HG02642 (cell line): ENCODE results near the gene CHPT1.
"Not testable (repeated sequence)": the region's sequence is repeated elsewhere in the genome, so short reads cannot be mapped to it uniquely, and the experiment has no call there.

Source experiments
- ATAC-seq: cut with Tn5 transposase; IDR thresholded peaks from one replicate; pipeline ENCODE4 v1.9.1; 2021; ENCODE audit warnings: mild to moderate bottlenecking; ENCODE audit not compliant: unreplicated experiment, poor library complexity

CHPT1 gene

DNA sequence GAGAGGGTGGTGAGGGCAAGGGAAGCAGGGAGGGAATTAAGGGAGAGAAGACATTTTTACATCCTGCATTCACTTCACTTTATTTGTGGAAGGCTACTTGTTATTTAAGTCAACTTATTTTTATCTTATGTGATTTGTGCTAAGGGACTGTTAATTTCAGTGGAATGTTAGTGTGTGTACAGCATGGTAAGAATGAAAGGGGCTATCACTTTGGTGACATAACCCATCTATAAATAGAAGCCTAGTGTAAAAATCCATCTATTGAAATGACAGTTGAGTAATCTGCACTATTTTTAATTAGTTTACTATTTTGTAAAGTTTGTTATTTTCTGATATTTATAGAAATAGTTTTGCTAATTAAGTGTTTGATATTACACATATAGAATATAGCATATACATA lies 16.8 kb upstream of the CHPT1 start:
- no peak for ATAC-seq

GRCh38 chr12:101681627-101682026 lies 15.8 kb upstream of the CHPT1 start:
- ATAC-seq = not testable (repeated sequence)

DNA sequence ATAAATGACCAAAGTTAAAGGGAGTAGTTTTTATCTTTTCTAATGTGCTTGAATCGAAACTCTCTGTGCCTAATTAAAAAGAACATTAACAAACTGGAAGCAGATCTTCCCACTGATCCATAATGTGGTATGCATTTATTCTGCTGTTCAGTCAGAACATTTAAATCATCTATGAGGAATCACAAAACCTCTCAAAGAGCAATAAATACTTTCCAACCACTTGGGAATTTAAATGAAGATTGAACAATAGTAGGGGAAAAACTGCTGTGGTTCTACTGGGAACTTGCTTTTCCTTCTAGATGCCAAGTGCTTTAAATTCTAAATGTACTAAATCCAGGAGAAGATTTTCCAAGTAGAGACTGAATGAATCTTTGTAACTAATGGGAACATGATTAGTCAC lies 12.3 kb upstream of the CHPT1 start:
- no peak for ATAC-seq

- ATAC-seq = no peak
These were observed 11.3 kb upstream of the CHPT1 start for GRCh38 chr12:101686176-101686575.

DNA sequence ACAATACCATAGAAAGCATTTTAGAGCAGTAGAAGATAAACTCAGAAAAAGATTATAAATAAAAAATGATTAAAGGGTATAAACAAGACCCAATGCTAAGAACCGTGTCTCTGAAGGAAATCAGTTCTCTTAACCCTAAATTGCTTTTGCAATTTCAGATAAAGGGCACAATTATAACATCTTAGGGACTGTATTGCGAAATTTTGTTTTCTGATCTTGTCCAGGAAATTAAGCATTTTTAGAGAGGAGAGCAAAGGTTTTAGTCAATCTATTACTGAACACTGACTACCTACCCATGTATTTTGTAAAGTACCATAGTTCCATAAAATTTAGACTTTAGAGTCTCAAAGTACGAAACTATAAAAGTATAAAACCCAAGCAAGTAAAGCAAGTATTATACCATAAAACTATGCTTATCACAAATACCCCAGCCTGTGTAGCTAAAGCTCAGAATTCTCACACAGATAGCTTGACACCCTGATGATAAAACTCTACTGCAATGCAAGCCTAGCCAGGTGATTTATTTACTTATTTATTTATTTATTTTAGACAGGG lies 6.8 kb upstream of the CHPT1 start:
- ATAC-seq = no peak

- no peak for ATAC-seq
These were observed 5.8 kb upstream of the CHPT1 start for GRCh38 chr12:101691503-101692096.

GRCh38 chr12:101694297-101694848 lies 3.1 kb upstream of the CHPT1 start:
- no peak for ATAC-seq

DNA sequence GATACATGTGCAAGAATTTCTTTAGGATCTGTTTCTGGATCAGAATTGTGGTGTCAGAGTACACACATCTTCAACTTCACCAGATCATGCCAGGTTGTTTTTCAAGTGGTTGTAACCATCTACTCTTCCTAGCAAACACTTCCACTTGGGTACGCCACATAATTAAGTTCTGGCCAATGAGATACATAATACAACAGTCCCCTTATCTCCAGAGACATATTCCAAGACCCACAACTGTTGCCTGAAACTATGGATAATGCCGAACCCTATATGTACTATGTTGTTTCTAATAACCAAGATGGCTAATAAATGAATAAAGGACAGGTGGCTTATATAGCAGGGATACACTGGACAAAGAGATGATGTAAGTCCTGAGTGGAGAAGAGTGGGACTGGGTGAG lies 2.5 kb upstream of the CHPT1 start:
- no peak for ATAC-seq

- no peak for ATAC-seq
These were observed 1.7 kb upstream of the CHPT1 start for GRCh38 chr12:101695706-101696105.

DNA sequence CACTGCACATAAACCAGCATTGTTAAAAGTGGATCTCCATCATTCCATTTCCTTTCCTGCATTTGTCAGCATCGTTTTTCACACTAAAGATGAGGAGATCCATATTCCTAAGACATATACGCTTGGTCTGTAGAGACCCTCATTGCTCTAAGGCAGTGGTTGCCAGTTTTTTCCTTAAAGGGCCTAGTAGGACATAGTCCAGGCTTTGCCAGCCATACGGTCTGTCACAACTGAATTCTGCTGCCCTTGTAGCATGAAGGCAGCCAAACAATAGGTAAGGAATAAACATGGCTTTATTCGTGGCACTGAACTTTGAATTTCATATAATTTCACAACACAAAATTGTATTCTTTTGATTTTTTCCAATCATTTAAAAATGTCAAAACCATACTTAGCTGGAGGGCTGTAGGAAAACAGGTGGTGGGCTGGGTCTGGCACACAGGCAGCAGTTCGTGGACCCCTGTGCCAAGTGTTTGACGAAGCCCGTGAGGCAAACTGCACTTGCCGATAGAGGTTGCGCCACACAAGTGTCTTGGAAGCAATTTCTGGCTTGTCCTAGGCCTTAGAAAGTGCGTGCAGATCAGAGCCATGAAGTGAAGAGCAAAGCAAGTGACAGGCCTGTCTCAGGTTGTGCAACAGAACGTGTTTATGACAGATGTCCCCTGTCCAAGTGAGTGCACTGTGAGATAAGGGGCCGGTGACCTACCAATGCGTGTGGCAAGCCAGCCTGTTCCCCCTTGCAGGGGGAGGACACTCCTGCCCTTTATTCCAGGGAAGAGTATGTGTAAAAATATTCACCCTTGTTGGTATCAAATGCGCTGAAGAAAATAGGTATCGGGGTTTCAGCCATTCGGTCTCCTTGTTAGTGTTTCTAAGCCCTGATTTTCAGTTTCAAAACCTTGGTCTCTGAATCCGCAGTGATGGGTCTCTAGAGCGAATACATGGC lies 916 bp upstream of the CHPT1 start:
- ATAC-seq = peak; percentile 33

GRCh38 chr12:101697930-101698799 lies 725 bp downstream of the CHPT1 start:
- peak; percentile 40 for ATAC-seq

DNA sequence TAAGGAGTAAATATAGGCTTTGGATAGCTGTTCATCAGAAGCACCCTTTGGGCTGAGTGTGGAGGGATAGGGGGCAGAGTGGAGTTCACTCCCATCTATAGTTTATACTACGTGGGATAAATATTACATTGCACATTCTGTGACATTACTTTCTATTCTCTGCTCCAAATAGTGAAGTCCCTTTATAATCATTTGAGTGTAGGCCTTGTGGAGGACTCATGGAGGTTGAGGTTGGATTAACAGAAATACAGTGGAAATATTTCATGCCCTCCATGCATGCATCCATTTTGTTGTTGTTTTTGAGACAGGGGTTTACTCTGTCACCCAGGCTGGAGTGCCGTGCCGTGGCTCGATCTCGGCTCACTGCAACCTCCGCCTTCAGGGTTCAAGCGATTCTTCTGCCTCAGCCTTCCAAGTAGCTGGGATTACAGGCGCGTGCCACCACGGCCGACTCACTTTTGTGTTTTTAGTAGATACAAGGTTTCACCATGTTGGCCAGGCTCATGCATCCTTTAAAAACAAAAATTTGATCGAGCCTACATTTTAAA lies 1.4 kb downstream of the CHPT1 start:
- ATAC-seq = no peak

- no peak for ATAC-seq
These were observed 2.9 kb downstream of the CHPT1 start for GRCh38 chr12:101700299-101700820.

DNA sequence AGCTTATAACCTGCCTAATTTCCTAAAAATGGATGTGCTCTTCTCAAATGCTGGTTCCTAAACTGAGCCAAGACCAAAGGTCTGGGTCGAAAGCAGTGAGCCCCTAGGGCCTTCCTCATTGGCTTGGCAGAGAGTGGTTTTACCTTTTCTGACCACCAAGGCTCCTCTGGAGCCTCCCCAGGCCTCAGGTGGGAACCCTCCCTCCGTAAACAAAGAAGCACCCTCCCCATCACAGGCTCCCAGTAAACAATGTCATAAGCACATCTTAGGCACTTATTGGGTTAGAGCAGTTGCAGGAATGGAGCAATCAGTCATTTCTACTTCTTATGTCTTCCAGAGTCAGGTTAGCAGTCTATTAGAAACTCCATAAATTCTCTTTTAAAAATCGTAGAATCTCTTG lies 6.0 kb downstream of the CHPT1 start:
- no peak for ATAC-seq

- ATAC-seq = no peak
These were observed 9.0 kb downstream of the CHPT1 start for GRCh38 chr12:101706403-101706802.

DNA sequence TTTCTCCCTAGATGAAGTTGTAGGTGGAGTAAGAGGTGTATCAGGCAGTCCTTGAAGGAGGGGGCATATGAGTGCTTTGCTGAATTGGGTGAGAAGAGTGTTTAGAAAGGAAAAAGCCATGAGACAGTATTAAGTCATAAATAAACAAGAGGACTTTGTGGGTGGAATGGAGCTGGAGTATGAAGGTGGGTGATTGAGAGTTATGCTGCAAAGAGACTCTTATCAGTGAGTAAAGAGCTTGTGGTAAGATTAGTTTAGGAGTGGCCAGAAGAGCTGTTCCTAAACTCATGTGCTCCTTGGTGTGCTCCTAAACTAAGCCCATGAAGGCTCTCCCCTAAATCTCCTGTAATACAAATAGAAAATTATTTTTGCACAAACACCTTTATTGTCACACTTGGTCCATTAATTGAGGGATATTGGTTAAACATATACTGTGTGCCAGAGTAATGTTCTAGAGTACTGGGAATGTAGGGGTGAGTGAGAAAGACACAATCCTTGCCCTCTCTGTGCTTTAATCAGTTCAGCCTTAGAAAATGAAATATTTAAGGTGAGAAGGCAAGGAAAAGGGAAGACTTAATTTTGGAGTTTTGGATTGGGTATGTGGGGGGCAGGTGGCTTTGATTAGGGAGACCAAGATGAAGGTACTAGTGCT lies 9.8 kb downstream of the CHPT1 start:
- ATAC-seq = no peak

GRCh38 chr12:101710288-101710687 lies 12.8 kb downstream of the CHPT1 start:
- no peak for ATAC-seq

DNA sequence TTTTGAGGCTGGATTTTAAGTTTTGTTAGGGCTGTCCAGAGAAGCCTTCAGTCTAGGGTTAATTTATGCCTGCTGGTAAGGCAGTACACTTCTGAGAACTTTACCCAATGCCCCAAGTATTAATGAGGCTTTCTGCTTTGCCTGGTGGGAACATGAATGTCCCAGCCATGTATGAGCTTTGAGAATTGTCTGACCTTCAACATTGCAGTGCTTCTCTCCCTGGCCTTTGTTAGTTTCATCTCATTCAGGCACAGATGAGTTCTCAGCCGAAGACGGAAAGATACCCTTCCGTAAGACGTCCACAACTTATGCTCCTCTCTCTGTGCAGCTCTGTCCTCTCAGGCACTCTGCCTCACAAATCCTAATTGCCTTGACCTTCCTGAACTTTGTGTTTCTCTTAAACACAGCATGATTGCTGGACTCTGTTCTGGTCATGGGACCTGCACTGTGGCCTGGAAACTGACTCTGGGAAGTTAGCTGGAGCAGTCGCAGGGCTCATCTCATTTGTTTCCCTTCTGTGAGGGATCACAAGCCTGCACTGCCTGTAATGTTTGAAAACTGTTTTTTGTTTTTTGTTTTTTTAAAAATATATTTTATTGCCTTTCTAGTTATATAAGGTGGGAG lies 15.7 kb downstream of the CHPT1 start:
- ATAC-seq = no peak

- no peak for ATAC-seq
These were observed 16.5 kb downstream of the CHPT1 start for GRCh38 chr12:101713930-101714329.
